Activated T-helper 2 cell treated with anti-CD3 and anti-CD28 coated beads, Interferon-gamma antibody, Interleukin-2, Interleukin-4, amounts not matched to agents 10 μg/mL and 5 μg/mL and 100 μg/mL, durations not matched to agents 14 hours and 24 hours and 36 hours (primary cell): ENCODE measurements around the gene AFDN. TPM values are rescaled to one million over a fixed set of nuclear protein-coding genes. Genes with fewer than 3 reads are reported as not detected.

ENCODE experiments used
- DNase-seq: peaks from one replicate; pipeline ENCODE4 v3.0.0; 2021; ENCODE audit warnings: low spot score
- H3K27ac Mint-ChIP-seq: one replicate; pipeline ENCODE4 v1.8.0; 2021; ENCODE audit warnings: mixed read lengths
- H3K27me3 Mint-ChIP-seq: one replicate; pipeline ENCODE4 v1.8.0; 2021; ENCODE audit warnings: low read depth, mixed read lengths
- H3K36me3 Mint-ChIP-seq: one replicate; pipeline ENCODE4 v1.8.0; 2021; ENCODE audit warnings: low read depth, mixed read lengths
- H3K4me1 Mint-ChIP-seq: one replicate; pipeline ENCODE4 v1.8.0; 2021; ENCODE audit warnings: low read depth, mixed read lengths
- H3K4me3 Mint-ChIP-seq: one replicate; pipeline ENCODE4 v1.8.0; 2021; ENCODE audit warnings: low read depth, mild to moderate bottlenecking, moderate library complexity, mixed read lengths
- H3K9me3 Mint-ChIP-seq: one replicate; pipeline ENCODE4 v1.8.0; 2021; ENCODE audit warnings: mixed read lengths
- intact Hi-C: fragments of 100-400 bp; cut with micrococcal nuclease; formaldehyde crosslinking; loops from one replicate; pipeline ENCODE4 v1.15.1; 2023
- total RNA-seq: library from RNA; stranded (reverse); gene quantifications from 2 replicates; pipeline ENCODE4 v1.2.3, GENCODE V29; 2022

Gene AFDN
- total RNA-seq, 1 donor from 2014 or later: 28.2 TPM

DNA sequence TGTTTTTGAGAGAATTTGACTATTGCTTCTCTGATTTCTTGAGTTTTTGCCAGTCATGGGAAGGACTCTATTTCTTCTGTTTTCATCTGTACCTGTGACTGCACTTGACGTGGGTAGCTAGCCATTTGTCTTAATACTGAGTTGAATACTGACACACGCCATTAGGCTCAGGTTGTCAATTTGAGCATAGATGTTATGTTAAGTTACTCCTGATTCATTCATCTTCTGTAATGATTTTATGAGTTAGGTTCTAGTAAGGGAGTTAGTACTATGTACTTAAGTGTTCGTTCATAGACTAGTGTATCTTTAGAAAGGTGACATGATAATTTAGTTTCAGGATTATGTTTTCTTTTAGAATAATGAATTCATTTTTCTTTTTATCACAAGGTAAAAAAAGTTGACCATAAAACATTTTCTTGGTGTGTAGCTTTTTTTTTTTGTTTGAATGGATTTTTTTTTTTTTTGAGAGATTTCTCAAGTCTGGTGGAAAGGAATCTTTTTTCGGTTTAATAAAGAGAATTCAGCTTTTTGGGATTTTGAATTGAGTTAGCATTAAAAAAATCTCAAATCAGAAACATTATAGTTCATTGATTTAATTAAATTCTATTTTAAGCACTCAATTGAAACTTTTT, 1.7 kb downstream of the AFDN start:
- H3K27ac Mint-ChIP-seq: no peak overlapping the region

GRCh38 chr6:167829513-167829912, 2.8 kb downstream of the AFDN start:
- Mint-ChIP-seq H3K9me3 (no peaks in the 10 kb centered on the region), H3K36me3 (no peaks in the 10 kb centered on the region), H3K27me3 (peaks cover 67% of the 10 kb centered on the region), H3K27ac (no peak overlapping the region), H3K4me1 (peaks cover 47% of the 10 kb centered on the region), H3K4me3 (no peak overlapping the region)
- DNase-seq: no peak
- intact Hi-C loops: loop anchor here (5.0 kb wide), 1 partner anchor 122 kb away; no protein-coding TSS in a partner anchor

More for the DNA sequence above, 1.7 kb downstream of the AFDN start:
- Mint-ChIP-seq H3K4me1 (peaks cover 42% of the 10 kb centered on the region), H3K27me3 (peaks cover 69% of the 10 kb centered on the region), H3K36me3 (no peaks in the 10 kb centered on the region), H3K4me3 (peak overlapping the region; percentile 81), H3K9me3 (no peaks in the 10 kb centered on the region)
- intact Hi-C loops: loop anchor here (5.0 kb wide), 1 partner anchor 121 kb away; no protein-coding TSS in a partner anchor
- DNase-seq: no peak

- H3K4me1 Mint-ChIP-seq: peaks cover 46% of the 10 kb centered on the region
- no peaks in the 10 kb centered on the region for H3K9me3 Mint-ChIP-seq
- no peak overlapping the region for H3K4me3 Mint-ChIP-seq
- no peak for DNase-seq
- H3K36me3 Mint-ChIP-seq: no peaks in the 10 kb centered on the region
- H3K27ac Mint-ChIP-seq: no peak overlapping the region
- intact Hi-C loops: no loop called here
- peaks cover 57% of the 10 kb centered on the region for H3K27me3 Mint-ChIP-seq
Observed at GRCh38 chr6:167831281-167831828, 4.6 kb downstream of the AFDN start.

DNA sequence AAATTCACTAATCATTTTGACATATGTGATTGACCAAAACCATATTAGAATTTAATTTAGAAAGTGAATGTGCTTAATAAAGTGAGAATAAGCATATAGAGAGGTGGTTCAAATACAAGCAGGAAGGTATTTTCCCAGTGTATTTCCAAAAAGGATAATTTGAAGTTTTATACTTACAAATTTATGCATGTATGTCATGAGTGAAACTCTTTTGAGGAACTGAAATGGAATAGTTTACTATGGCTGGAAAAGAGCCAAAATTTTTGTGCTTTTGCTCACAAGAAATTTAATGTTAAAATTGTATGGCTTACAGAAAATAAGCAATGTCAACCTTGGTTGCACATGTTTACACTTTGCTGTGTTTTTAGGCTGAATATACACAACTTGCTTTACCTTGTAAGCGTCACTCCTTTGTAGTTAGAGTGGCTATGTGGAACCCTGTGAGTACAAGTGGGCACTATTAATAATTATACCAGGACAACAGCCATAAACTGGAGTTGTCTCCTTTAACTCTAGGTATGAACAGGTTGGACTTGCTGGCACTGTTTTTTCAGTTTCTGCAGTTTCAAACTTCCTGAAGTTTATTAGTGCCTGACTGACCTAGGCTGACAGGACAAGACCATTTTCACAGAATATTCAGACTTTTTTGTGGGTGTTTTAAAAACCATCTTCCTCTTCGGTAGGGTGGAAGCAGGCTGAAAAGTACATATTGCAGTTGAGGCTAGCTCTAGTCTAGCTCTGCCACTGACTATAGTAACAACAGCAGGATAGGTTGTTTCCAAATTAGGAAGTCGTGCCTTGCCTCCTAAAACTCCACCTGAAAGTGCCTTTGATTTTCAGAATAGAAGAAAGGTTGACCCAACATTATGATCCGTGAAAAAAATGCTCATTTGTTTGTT, 6.0 kb downstream of the AFDN start:
- no peak overlapping the region for H3K27ac Mint-ChIP-seq
- H3K27me3 Mint-ChIP-seq: peaks cover 53% of the 10 kb centered on the region
- no peak for DNase-seq
- intact Hi-C loops: no loop called here
- peak overlapping the region; percentile 37 for H3K4me3 Mint-ChIP-seq
- H3K4me1 Mint-ChIP-seq: peaks cover 46% of the 10 kb centered on the region
- H3K9me3 Mint-ChIP-seq: no peaks in the 10 kb centered on the region
- H3K36me3 Mint-ChIP-seq: no peaks in the 10 kb centered on the region

DNA sequence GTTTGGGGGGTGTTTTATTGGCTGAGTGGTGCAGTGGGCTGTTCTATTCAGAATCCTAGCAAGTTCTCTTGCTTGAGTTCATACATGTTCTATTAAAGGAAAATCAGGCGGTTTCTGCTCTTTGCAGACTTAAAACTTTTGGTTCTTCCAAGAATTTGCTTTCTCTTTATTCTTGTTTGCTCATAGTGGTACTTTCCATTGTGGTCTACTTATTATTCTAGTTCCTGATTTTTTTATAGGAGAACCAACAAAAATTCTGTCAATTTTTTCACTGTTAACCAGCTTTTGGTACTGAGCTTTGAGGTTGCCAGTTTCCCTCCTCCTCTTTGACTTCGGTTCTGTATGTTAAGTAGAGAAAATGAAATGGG, 6.7 kb downstream of the AFDN start:
- H3K4me1 Mint-ChIP-seq: peaks cover 39% of the 10 kb centered on the region
- peaks cover 50% of the 10 kb centered on the region for H3K27me3 Mint-ChIP-seq
- no peak overlapping the region for H3K27ac Mint-ChIP-seq

DNA sequence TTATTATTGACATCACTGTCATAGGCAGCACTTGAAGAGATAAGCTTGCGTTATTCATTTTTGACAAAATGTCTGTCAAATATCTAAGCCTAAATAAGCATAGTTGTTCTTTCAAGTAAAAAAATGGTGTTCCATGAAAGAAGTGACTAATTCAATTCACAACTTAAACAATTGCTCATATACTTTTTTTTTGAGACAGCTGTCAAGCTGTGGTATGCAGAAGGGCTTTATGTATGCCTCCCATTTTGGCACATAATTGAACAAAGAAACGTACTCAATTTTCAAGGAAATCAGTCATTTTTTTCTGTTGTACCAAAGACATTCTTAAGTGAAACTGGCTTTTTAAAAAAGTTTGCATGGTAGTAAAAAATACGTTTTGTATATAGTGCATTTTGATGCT, 8.5 kb downstream of the AFDN start:
- DNase-seq: no peak
- Mint-ChIP-seq H3K9me3 (no peaks in the 10 kb centered on the region), H3K4me1 (peaks cover 29% of the 10 kb centered on the region), H3K27ac (no peak overlapping the region), H3K4me3 (no peak overlapping the region), H3K27me3 (peaks cover 34% of the 10 kb centered on the region), H3K36me3 (no peaks in the 10 kb centered on the region)
- intact Hi-C loops: no loop called here

More for the DNA sequence above, 6.7 kb downstream of the AFDN start:
- H3K9me3 Mint-ChIP-seq: no peaks in the 10 kb centered on the region
- H3K4me3 Mint-ChIP-seq: peak overlapping the region; percentile 37
- no peak for DNase-seq
- intact Hi-C loops: no loop called here
- H3K36me3 Mint-ChIP-seq: no peaks in the 10 kb centered on the region

GRCh38 chr6:167836721-167837120, 10.0 kb downstream of the AFDN start:
- peaks cover 23% of the 10 kb centered on the region for H3K27me3 Mint-ChIP-seq
- no peak for DNase-seq
- H3K4me1 Mint-ChIP-seq: peaks cover 20% of the 10 kb centered on the region
- no peak overlapping the region for H3K4me3 Mint-ChIP-seq
- no peaks in the 10 kb centered on the region for H3K9me3 Mint-ChIP-seq
- intact Hi-C loops: no loop called here
- H3K36me3 Mint-ChIP-seq: no peaks in the 10 kb centered on the region
- no peak overlapping the region for H3K27ac Mint-ChIP-seq

DNA sequence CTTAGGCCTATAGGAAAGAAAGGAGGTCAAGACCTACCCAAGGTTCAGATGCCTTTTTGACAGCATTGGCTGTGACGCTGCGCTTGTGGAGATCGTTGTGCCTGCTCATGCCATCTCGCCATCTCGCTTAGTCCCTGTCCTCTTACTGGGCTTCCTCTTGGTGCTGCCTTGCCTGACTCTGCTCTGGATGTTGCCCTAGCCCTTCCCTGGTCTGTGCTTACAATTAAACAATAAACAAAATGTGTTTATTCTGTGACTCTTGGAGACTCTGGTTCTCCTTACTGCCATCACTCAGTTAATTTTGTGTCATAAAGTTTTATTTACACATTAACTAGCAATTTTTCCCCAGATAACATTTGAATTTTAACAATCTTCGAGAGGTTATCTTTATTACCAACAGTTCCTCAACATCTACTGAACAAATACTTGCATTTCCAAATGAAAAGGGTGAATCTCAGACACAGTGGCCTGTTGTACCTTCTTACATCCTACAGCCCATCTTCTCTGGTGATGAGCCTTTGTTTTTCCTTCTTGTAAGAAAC, 11.6 kb downstream of the AFDN start:
- peaks cover 10% of the 10 kb centered on the region for H3K4me1 Mint-ChIP-seq
- H3K36me3 Mint-ChIP-seq: no peaks in the 10 kb centered on the region
- peaks cover 20% of the 10 kb centered on the region for H3K27me3 Mint-ChIP-seq
- no peaks in the 10 kb centered on the region for H3K9me3 Mint-ChIP-seq
- H3K4me3 Mint-ChIP-seq: no peak overlapping the region
- intact Hi-C loops: no loop called here
- no peak for DNase-seq
- H3K27ac Mint-ChIP-seq: no peak overlapping the region

DNA sequence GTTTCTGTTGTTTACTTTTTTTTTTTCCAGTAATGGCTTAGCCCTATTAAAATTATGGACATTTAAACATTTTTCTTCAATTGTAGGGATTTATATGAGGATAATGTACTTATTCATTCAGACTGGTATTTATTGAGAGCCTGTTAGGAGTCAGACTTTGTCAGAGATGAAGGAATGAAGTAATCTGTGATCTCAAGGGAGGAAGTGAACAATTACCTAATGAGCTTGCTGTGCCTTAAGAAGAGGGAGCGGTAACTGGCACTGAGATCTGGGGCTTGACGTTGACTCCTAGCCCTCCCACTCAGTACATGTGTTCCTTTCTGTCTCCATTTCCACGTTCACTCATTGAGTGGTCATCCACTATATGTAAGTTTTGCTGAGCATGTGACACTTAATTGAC, 12.6 kb downstream of the AFDN start:
- intact Hi-C loops: no loop called here
- no peak for DNase-seq
- H3K36me3 Mint-ChIP-seq: no peaks in the 10 kb centered on the region
- peaks cover 23% of the 10 kb centered on the region for H3K27me3 Mint-ChIP-seq
- no peak overlapping the region for H3K27ac Mint-ChIP-seq
- peaks cover 3% of the 10 kb centered on the region for H3K4me1 Mint-ChIP-seq
- no peak overlapping the region for H3K4me3 Mint-ChIP-seq
- no peaks in the 10 kb centered on the region for H3K9me3 Mint-ChIP-seq

DNA sequence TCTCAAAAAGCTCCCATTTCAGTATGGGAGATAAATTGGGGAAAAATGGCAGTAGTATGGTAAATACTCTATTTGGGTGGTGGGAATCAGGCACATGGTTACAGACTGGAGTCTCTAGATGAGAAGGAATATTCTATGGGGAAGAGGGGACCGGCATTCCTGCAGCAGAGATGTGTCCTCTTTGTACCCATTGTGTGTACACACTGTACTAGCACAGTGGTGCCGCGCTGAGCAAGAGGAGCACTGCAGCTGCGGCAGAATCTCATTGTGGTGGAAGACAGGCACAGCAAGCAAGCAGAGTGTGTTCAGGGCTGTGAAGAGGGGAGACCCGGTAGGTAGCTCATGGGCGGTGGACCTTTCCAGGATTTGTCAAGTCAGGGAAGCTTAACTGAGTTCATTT, 13.0 kb downstream of the AFDN start:
- Mint-ChIP-seq H3K4me1 (peaks cover 3% of the 10 kb centered on the region), H3K27ac (no peak overlapping the region), H3K4me3 (no peak overlapping the region), H3K36me3 (no peaks in the 10 kb centered on the region), H3K9me3 (no peaks in the 10 kb centered on the region), H3K27me3 (peaks cover 19% of the 10 kb centered on the region)
- no peak for DNase-seq
- intact Hi-C loops: no loop called here

- H3K9me3 Mint-ChIP-seq: no peaks in the 10 kb centered on the region
- intact Hi-C loops: no loop called here
- no peak for DNase-seq
Observed at GRCh38 chr6:167840160-167840525, 13.4 kb downstream of the AFDN start.

GRCh38 chr6:167840526-167841179, 13.9 kb downstream of the AFDN start:
- H3K27ac Mint-ChIP-seq: no peak overlapping the region
- peaks cover 16% of the 10 kb centered on the region for H3K27me3 Mint-ChIP-seq
- no peak overlapping the region for H3K4me3 Mint-ChIP-seq
- H3K36me3 Mint-ChIP-seq: no peaks in the 10 kb centered on the region
- no peaks in the 10 kb centered on the region for H3K4me1 Mint-ChIP-seq
- no peaks in the 10 kb centered on the region for H3K9me3 Mint-ChIP-seq
- intact Hi-C loops: no loop called here
- no peak for DNase-seq

More at GRCh38 chr6:167840160-167840525, 13.4 kb downstream of the AFDN start:
- H3K27ac Mint-ChIP-seq: no peak overlapping the region
- H3K4me1 Mint-ChIP-seq: no peaks in the 10 kb centered on the region
- H3K27me3 Mint-ChIP-seq: peaks cover 16% of the 10 kb centered on the region
- no peak overlapping the region for H3K4me3 Mint-ChIP-seq
- no peaks in the 10 kb centered on the region for H3K36me3 Mint-ChIP-seq
